ENCODE measurements around the gene INSYN2B. TPM values are rescaled to one million over a fixed set of nuclear protein-coding genes. Genes with fewer than 3 reads are reported as not detected.

INSYN2B gene
- total and polyA plus RNA-seq, 2 of the 4 experiments (the other 2 are of a cell fraction): 9.1 to 33.5 TPM

DNA sequence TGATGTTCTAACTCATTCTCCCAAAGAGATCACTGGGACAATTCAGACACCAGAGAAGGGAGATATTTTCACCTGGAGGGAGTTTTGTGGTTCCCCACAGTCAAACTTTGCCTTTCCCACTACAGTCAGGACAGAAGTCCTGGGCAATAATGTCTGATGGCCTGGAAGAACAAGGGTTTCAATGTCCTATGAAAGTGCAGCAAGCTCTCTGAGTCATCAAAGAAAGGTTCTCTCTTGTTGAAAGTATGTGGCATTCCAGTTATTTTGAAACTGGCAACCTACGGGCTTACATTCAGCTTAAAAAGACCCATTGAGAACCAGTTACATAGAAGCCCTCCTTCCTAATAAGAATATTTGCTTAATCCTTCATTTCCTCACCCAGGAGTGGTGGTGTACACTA, 103.9 kb downstream of the INSYN2B start:
- Histone ChIP-seq H2AK9ac (replicated peaks; ENCODE audit: low read depth, low read length, poor library complexity) (no peak overlapping the region), H4K8ac (ENCODE audit: low read depth in 2 of 2, low read length in 2 of 2) (no peak overlapping the region), H3K23ac (ENCODE audit: low read depth, low read length) (no peak overlapping the region), H3K9ac (ENCODE audit: low read depth, low read length) (no peak overlapping the region), H3K79me1 (ENCODE audit: low read depth in 1 of 2, low read length in 2 of 2) (0 out of 4 replicates have a peak, but pooled peaks cover 0 to 8% of the 10 kb centered on the region in 2 experiments), H3K18ac (ENCODE audit: low read depth, low read length) (peak overlapping the region; percentile 12; the same call in 1 of the 2 replicates), H3K4me2 (ENCODE audit: low read depth, low read length) (peak overlapping the region; percentile 46; the same call in 1 of the 2 replicates), H3K27ac (ENCODE audit: insufficient read depth, low read length) (no peak overlapping the region), H2BK15ac (ENCODE audit: low read depth, low read length) (no peak overlapping the region), H3K36me3 (ENCODE audit: control insufficient read depth, insufficient read depth, low read length) (peaks cover 1% of the 10 kb centered on the region; the same call in 1 of the 2 replicates), H4K20me1 (ENCODE audit: insufficient read depth, low read length) (no peaks in the 10 kb centered on the region), H3K27me3 (ENCODE audit: control insufficient read depth, insufficient read depth, low read length) (no peaks in the 10 kb centered on the region), H2BK5ac (ENCODE audit: low read depth, low read length, poor library complexity, severe bottlenecking) (peak overlapping the region; percentile 45), H2BK20ac (ENCODE audit: low read depth, low read length) (peak overlapping the region; percentile 51; the same call in 1 of the 2 replicates), H3K9me3 (ENCODE audit: control insufficient read depth, insufficient read depth, low read length) (no peaks in the 10 kb centered on the region), H3K9me1 (ENCODE audit: insufficient read depth, low read length) (0 out of 2 replicates have a peak, but pooled peaks cover 6% of the 10 kb centered on the region), H2AK5ac (ENCODE audit: low read depth, low read length) (no peak overlapping the region; the same call in 1 of the 2 replicates), H3K4me3 (ENCODE audit: insufficient read depth, low read depth, low read length) (no peak overlapping the region), H4K91ac (ENCODE audit: insufficient read depth, low read depth, low read length) (no peak overlapping the region), H4K5ac (ENCODE audit: low read depth, low read length) (no peak overlapping the region), H3K56ac (ENCODE audit: extremely low read depth, insufficient read depth, low read length) (no peak overlapping the region), H3K14ac (replicated peaks; ENCODE audit: low read depth, low read length) (no peak overlapping the region; the same call in 1 of the 2 replicates), H3K4ac (ENCODE audit: low read depth, low read length) (no peak overlapping the region; the same call in 1 of the 2 replicates), H2AFZ (replicated peaks; ENCODE audit: low read length, poor library complexity) (no peak overlapping the region), H2BK120ac (ENCODE audit: low read depth, low read length) (peak overlapping the region; percentile 38; the same call in 1 of the 2 replicates), H3K4me1 (ENCODE audit: control insufficient read depth, insufficient read depth, low read length) (peaks cover 9% of the 10 kb centered on the region)
- intact Hi-C loops (cut with micrococcal nuclease): no loop called here
- ChIA-PET CTCF (interaction anchor here (1.2 to 3.2 kb wide), 2 partner anchors 17 to 104 kb away, joined by 4 to 16 read pairs; partner anchors contain the start of gene INSYN2B), POLR2A (ENCODE audit: unreplicated experiment) (no interaction called here)
- no TSS peak for BruUV-seq (replicated peaks)
- in situ Hi-C loops (cut with MboI; ENCODE audit: low sequenced_read_pairs): no loop called here
- DNase-seq (peak; percentile 49), ATAC-seq (ENCODE audit: low read depth) (peak; percentile 68)
- dilution Hi-C loops (cut with HindIII; ENCODE audit: low sequenced_read_pairs, unreplicated experiment): no loop called here
- WGBS, 2 experiments (ENCODE audit: extremely low coverage in 2 of 2, insufficient read length in 1 of 2): no CpG with 5 or more reads among the region's 1 CpG
- TF ChIP-seq, protein P1, sequence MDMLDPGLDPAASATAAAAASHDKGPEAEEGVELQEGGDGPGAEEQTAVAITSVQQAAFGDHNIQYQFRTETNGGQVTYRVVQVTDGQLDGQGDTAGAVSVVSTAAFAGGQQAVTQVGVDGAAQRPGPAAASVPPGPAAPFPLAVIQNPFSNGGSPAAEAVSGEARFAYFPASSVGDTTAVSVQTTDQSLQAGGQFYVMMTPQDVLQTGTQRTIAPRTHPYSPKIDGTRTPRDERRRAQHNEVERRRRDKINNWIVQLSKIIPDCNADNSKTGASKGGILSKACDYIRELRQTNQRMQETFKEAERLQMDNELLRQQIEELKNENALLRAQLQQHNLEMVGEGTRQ (IDR thresholded peaks at IDR 0.05; ENCODE audit: low read depth, low read length): no peak
- no peak for TF ChIP-seq MAZ (IDR thresholded peaks at IDR 0.05; ENCODE audit: borderline replicate concordance, low read depth, low read length)
- TF ChIP-seq RAD21 (IDR thresholded peaks at IDR 0.05; ENCODE audit: low read length): no peak
